Measurements from ENCODE around the gene NRG3. TPM values are rescaled to one million over a fixed set of nuclear protein-coding genes. Genes with fewer than 3 reads are reported as not detected.

The NRG3 gene
- total RNA-seq, 2 experiments from 2014 or later, result not detected

- Histone ChIP-seq H3K9me2 (ENCODE audit: insufficient read depth, low read length) (no peaks in the 10 kb centered on the region), H3K4me2 (ENCODE audit: low read length) (no peak overlapping the region), H3K27ac (ENCODE audit: low read depth, low read length, poor library complexity, severe bottlenecking) (no peak overlapping the region), H3K9me3 (ENCODE audit: low read length) (no peaks in the 10 kb centered on the region), H3K4me1 (ENCODE audit: insufficient read depth, low read length, poor library complexity, severe bottlenecking) (no peaks in the 10 kb centered on the region), H4K20me1 (ENCODE audit: insufficient read depth, low read length) (no peaks in the 10 kb centered on the region), H3K4me3 (ENCODE audit: low read depth, low read length, poor library complexity, severe bottlenecking) (no peak overlapping the region), H2AFZ (ENCODE audit: low read length) (no peak overlapping the region), H3K36me3 (ENCODE audit: insufficient read depth, low read length) (no peaks in the 10 kb centered on the region), H3K79me2 (ENCODE audit: insufficient read depth, low read depth, low read length) (no peaks in the 10 kb centered on the region)
- DNase-seq (ENCODE audit: low spot score), result no peak
- ChIA-PET POLR2A (no interaction called here), CTCF (ENCODE audit: unreplicated experiment) (no interaction called here)
- no TSS peak for BruUV-seq (replicated peaks)
- TF ChIP-seq EZH2phosphoT487 (IDR thresholded peaks at IDR 0.05; ENCODE audit: borderline replicate concordance, low read depth, low read length) (no peak), CTCF (conservative IDR thresholded peaks at IDR 0.05; ENCODE audit: low read length) (no peak)
- intact Hi-C loops (cut with micrococcal nuclease; ENCODE audit: unreplicated experiment), result no loop called here
Measured at GRCh38 chr10:82865366-82865765, 990.4 kb downstream of the NRG3 start.

- no peak overlapping the region for H3K4me2 ChIP-seq (ENCODE audit: low read length)
- H3K79me2 ChIP-seq (ENCODE audit: insufficient read depth, low read depth, low read length), result no peaks in the 10 kb centered on the region
- no peaks in the 10 kb centered on the region for H3K4me1 ChIP-seq (ENCODE audit: insufficient read depth, low read length, poor library complexity, severe bottlenecking)
- no peak overlapping the region for H3K27ac ChIP-seq (ENCODE audit: low read depth, low read length, poor library complexity, severe bottlenecking)
- no TSS peak for BruUV-seq (replicated peaks)
- H4K20me1 ChIP-seq (ENCODE audit: insufficient read depth, low read length), result no peaks in the 10 kb centered on the region
- no peaks in the 10 kb centered on the region for H3K9me3 ChIP-seq (ENCODE audit: low read length)
- DNase-seq (ENCODE audit: low spot score), result no peak
- no peak for TF ChIP-seq CTCF (conservative IDR thresholded peaks at IDR 0.05; ENCODE audit: low read length)
- TF ChIP-seq EZH2phosphoT487 (IDR thresholded peaks at IDR 0.05; ENCODE audit: borderline replicate concordance, low read depth, low read length), result no peak
- POLR2A ChIA-PET, result no interaction called here
- CTCF ChIA-PET (ENCODE audit: unreplicated experiment), result no interaction called here
- intact Hi-C loops (cut with micrococcal nuclease; ENCODE audit: unreplicated experiment), result no loop called here
- H2AFZ ChIP-seq (ENCODE audit: low read length), result no peak overlapping the region
- H3K9me2 ChIP-seq (ENCODE audit: insufficient read depth, low read length), result no peaks in the 10 kb centered on the region
- no peaks in the 10 kb centered on the region for H3K36me3 ChIP-seq (ENCODE audit: insufficient read depth, low read length)
- no peak overlapping the region for H3K4me3 ChIP-seq (ENCODE audit: low read depth, low read length, poor library complexity, severe bottlenecking)
Measured at GRCh38 chr10:82866424-82867020, 991.5 kb downstream of the NRG3 start.

- no TSS peak for BruUV-seq (replicated peaks)
- Histone ChIP-seq H3K4me2 (ENCODE audit: low read length) (no peak overlapping the region), H4K20me1 (ENCODE audit: insufficient read depth, low read length) (no peaks in the 10 kb centered on the region), H3K36me3 (ENCODE audit: insufficient read depth, low read length) (no peaks in the 10 kb centered on the region), H3K27ac (ENCODE audit: low read depth, low read length, poor library complexity, severe bottlenecking) (no peak overlapping the region), H3K4me3 (ENCODE audit: low read depth, low read length, poor library complexity, severe bottlenecking) (no peak overlapping the region), H3K9me2 (ENCODE audit: insufficient read depth, low read length) (no peaks in the 10 kb centered on the region), H3K79me2 (ENCODE audit: insufficient read depth, low read depth, low read length) (no peaks in the 10 kb centered on the region), H3K9me3 (ENCODE audit: low read length) (no peaks in the 10 kb centered on the region), H3K4me1 (ENCODE audit: insufficient read depth, low read length, poor library complexity, severe bottlenecking) (no peaks in the 10 kb centered on the region), H2AFZ (ENCODE audit: low read length) (no peak overlapping the region)
- DNase-seq (ENCODE audit: low spot score), result no peak
- no peak for TF ChIP-seq EZH2phosphoT487 (IDR thresholded peaks at IDR 0.05; ENCODE audit: borderline replicate concordance, low read depth, low read length)
- TF ChIP-seq CTCF (conservative IDR thresholded peaks at IDR 0.05; ENCODE audit: low read length), result no peak
- intact Hi-C loops (cut with micrococcal nuclease; ENCODE audit: unreplicated experiment), result no loop called here
- ChIA-PET CTCF (ENCODE audit: unreplicated experiment) (no interaction called here), POLR2A (no interaction called here)
Measured at GRCh38 chr10:82867056-82867455, 992.1 kb downstream of the NRG3 start.
